Endodermal cell (in vitro differentiated cells): ENCODE results near the gene CCDC97. TPM values are rescaled to one million over a fixed set of nuclear protein-coding genes. Genes with fewer than 3 reads are reported as not detected.

Source experiments
- DNase-seq: peaks from one replicate; pipeline ENCODE4 v3.0.0-alpha.2; 2017
- H3K27ac ChIP-seq: 2 replicates; pipeline ENCODE4 v1.5.1; 2013; ENCODE audit warnings: mild to moderate bottlenecking, low read depth, low read length, moderate library complexity
- H3K27me3 ChIP-seq: 2 replicates; pipeline ENCODE4 v1.6.1; 2013; ENCODE audit warnings: mild to moderate bottlenecking, low read length, moderate library complexity; ENCODE audit not compliant: insufficient read depth, control insufficient read depth, poor library complexity, severe bottlenecking
- H3K36me3 ChIP-seq: 2 replicates; pipeline ENCODE4 v1.7.0; 2013; ENCODE audit warnings: mild to moderate bottlenecking, low read length, moderate library complexity; ENCODE audit not compliant: control insufficient read depth, insufficient read depth
- H3K4me1 ChIP-seq: one replicate; pipeline ENCODE4 v1.7.0; 2013; ENCODE audit warnings: low read length; ENCODE audit not compliant: control insufficient read depth, insufficient read depth
- H3K4me3 ChIP-seq: 2 replicates; pipeline ENCODE4 v1.5.1; 2013; ENCODE audit warnings: mild to moderate bottlenecking, low read length, moderate library complexity
- H3K9ac ChIP-seq: 2 replicates; pipeline ENCODE4 v1.6.1; 2013; ENCODE audit warnings: mild to moderate bottlenecking, low read length, moderate library complexity; ENCODE audit not compliant: poor library complexity, severe bottlenecking; ENCODE audit errors: extremely low read depth
- H3K9me3 ChIP-seq: 2 replicates; pipeline ENCODE4 v1.6.1; 2013; ENCODE audit warnings: mild to moderate bottlenecking, low read length, moderate library complexity; ENCODE audit not compliant: control insufficient read depth
- H3K27ac Mint-ChIP-seq: 2 replicates; pipeline ENCODE4 v1.8.0; 2020; ENCODE audit warnings: mixed read lengths
- H3K27me3 Mint-ChIP-seq: 2 replicates; pipeline ENCODE4 v1.8.0; 2021; ENCODE audit warnings: mild to moderate bottlenecking, mixed read lengths; ENCODE audit not compliant: insufficient read depth
- H3K36me3 Mint-ChIP-seq: 2 replicates; pipeline ENCODE4 v1.8.0; 2020; ENCODE audit warnings: low read depth, mixed read lengths
- H3K4me1 Mint-ChIP-seq: 2 replicates; pipeline ENCODE4 v1.8.0; 2020; ENCODE audit warnings: mixed read lengths
- H3K4me3 Mint-ChIP-seq: 2 replicates; pipeline ENCODE4 v1.8.0; 2020; ENCODE audit warnings: mild to moderate bottlenecking, moderate library complexity, mixed read lengths
- H3K9me3 Mint-ChIP-seq: 2 replicates; pipeline ENCODE4 v1.8.0; 2020; ENCODE audit warnings: mild to moderate bottlenecking, mixed read lengths
- WGBS, 2 experiments: methylation state at CpG; one replicate each; pipeline versions ENCODE4 v1.1.5 to v1.1.7; 2013; ENCODE audit warnings: missing lambda C conversion rate in 2 of 2, mixed read lengths in 1 of 2; ENCODE audit not compliant: insufficient coverage in 1 of 2, insufficient read length in 1 of 2; 5-methylcytosine and 5-hydroxymethylcytosine counted together
- total RNA-seq, 2 donors: library from RNA; stranded (reverse); fragmentation: NEBNext Ultra II Directional in 1 of 2; extraction: Animal tissue kit (Norgen Biotek cat#: 25700) in 1 of 2; gene quantifications; 2 replicates in 1 of 2; 3 replicates in 1 of 2; pipeline ENCODE4 v1.2.1, GENCODE V29; 2021
- TF ChIP-seq, protein P1 (sequence below): fragments of 200-600 bp; sonication (generic); conservative IDR thresholded peaks from 2 replicates; pipeline ENCODE4 v1.5.0; 2021; ENCODE audit warnings: antibody characterized with exemption, mild to moderate bottlenecking

The CCDC97 gene
- total RNA-seq, 2 donors from 2014 or later, result 38.4 to 44.6 TPM

- no peak overlapping the region for H3K27ac ChIP-seq
- Mint-ChIP-seq H3K9me3 (no peaks in the 10 kb centered on the region), H3K4me1 (no peaks in the 10 kb centered on the region), H3K27ac (no peak overlapping the region), H3K36me3 (peaks cover 87% of the 10 kb centered on the region), H3K27me3 (no peaks in the 10 kb centered on the region), H3K4me3 (no peak overlapping the region)
- no peaks in the 10 kb centered on the region for H3K9me3 ChIP-seq
- H3K4me1 ChIP-seq, result no peaks in the 10 kb centered on the region
- H3K9ac ChIP-seq, result no peak overlapping the region
- H3K27me3 ChIP-seq, result no peaks in the 10 kb centered on the region
- WGBS, 2 experiments, result 96% methylated on average over 4 to 6 of the region's 6 CpGs
- H3K36me3 ChIP-seq, result peaks cover 98% of the 10 kb centered on the region
- H3K4me3 ChIP-seq, result no peak overlapping the region
- DNase-seq, result no peak
- TF ChIP-seq, protein P1, sequence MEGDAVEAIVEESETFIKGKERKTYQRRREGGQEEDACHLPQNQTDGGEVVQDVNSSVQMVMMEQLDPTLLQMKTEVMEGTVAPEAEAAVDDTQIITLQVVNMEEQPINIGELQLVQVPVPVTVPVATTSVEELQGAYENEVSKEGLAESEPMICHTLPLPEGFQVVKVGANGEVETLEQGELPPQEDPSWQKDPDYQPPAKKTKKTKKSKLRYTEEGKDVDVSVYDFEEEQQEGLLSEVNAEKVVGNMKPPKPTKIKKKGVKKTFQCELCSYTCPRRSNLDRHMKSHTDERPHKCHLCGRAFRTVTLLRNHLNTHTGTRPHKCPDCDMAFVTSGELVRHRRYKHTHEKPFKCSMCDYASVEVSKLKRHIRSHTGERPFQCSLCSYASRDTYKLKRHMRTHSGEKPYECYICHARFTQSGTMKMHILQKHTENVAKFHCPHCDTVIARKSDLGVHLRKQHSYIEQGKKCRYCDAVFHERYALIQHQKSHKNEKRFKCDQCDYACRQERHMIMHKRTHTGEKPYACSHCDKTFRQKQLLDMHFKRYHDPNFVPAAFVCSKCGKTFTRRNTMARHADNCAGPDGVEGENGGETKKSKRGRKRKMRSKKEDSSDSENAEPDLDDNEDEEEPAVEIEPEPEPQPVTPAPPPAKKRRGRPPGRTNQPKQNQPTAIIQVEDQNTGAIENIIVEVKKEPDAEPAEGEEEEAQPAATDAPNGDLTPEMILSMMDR, result no peak
These were observed 36.9 kb upstream of the CCDC97 start for GRCh38 chr19:41273076-41273475.

DNA sequence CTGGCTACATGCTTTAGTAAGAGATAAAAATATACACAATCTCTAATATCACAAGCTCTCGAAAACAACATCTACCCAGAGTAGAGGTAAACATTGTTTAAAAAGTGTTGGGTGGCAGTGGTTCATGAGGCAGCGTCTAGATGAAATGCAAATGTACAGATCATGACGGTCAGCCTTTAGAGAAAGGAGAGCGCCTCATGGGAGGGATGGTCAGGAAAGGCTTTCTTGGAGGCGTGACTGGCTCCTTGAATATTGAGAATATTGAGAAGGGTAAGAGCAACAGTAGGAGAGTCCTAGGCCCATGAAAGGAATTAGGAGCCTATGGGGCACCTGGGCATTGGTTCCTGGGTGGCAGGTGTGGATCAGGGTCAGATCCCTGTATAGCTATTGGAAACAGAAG, 35.2 kb upstream of the CCDC97 start:
- no peak for DNase-seq
- Mint-ChIP-seq H3K27ac (no peak overlapping the region), H3K9me3 (no peaks in the 10 kb centered on the region), H3K36me3 (peaks cover 87% of the 10 kb centered on the region), H3K27me3 (no peaks in the 10 kb centered on the region), H3K4me3 (no peak overlapping the region), H3K4me1 (no peaks in the 10 kb centered on the region)
- Histone ChIP-seq H3K36me3 (peaks cover 98% of the 10 kb centered on the region), H3K27me3 (no peaks in the 10 kb centered on the region), H3K4me3 (no peak overlapping the region), H3K9me3 (no peaks in the 10 kb centered on the region), H3K27ac (no peak overlapping the region), H3K9ac (no peak overlapping the region), H3K4me1 (no peaks in the 10 kb centered on the region)
- WGBS, 2 experiments, result 93 to 97% methylated on average over 5 of the region's 5 CpGs
- TF ChIP-seq, protein P1, result no peak

DNA sequence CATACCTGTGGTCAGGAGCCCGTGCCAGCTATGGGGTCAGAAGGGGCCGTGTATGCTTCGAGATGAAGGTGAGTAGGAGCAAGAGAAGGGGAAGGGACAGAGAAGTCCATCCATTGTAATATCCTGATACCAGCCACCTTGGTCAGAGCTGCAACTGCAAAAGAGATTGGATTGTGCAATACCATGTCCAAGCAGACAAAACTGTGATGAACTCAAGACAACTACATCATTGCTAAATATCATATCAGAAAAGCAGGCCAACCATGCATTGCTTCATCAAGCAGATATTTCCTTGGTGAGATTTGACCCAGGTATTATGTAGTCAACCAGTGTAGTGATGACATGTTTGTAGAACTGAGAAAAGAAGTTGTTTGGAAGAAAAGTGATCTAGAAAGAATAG, 33.7 kb upstream of the CCDC97 start:
- WGBS, 2 experiments, result 98 to 100% methylated on average over 3 of the region's 3 CpGs
- Histone ChIP-seq H3K36me3 (peaks cover 98% of the 10 kb centered on the region), H3K4me3 (no peak overlapping the region), H3K9ac (no peak overlapping the region), H3K9me3 (no peaks in the 10 kb centered on the region), H3K27ac (no peak overlapping the region), H3K27me3 (no peaks in the 10 kb centered on the region), H3K4me1 (no peaks in the 10 kb centered on the region)
- TF ChIP-seq, protein P1, result no peak
- Mint-ChIP-seq H3K4me3 (no peak overlapping the region), H3K9me3 (no peaks in the 10 kb centered on the region), H3K36me3 (peaks cover 93% of the 10 kb centered on the region), H3K27me3 (no peaks in the 10 kb centered on the region), H3K27ac (no peak overlapping the region), H3K4me1 (no peaks in the 10 kb centered on the region)
- DNase-seq, result no peak
